ENCODE measurements around the gene AGTRAP.

AGTRAP gene

DNA sequence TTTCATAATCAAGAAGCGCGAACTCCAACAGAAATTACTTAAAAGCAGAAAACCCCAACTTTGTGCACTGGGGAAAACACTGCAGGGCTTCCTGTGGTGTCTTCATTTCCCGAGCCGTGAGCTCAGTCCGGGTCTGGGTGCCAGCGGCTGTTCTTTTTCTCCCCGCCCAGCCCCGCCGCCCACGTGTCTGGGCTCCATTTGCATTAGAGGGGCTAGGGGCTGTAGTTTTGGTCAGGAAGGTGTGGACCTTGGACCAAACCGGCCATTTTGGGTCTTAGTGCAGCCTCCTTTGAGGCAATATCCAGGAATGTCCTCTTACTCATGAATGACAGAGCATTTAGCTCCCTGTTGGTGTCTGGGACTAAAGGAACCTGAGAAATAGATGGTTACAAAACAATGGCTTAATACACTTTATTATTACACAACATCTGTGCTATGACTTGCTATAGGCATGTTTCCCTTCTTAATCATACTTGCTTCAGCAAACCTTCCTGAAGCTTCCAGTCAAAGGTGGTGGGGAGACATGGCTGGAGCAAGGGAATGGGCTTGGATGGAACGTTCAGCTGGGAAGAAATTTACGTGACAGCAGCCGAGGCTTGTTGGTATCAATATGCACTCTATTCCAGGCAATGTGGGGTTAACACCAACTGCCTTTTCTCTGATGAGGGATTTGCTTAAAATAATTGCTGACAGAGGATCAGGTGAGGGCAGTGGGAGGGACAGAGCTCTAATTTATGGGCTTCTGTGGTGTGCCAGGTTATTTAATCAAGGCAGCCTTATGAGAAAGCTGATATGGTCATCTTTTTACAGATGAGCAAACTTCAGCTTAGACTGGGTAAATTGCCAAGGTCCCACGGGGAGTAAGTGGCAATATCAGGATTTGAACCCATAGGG lies 1.1 kb downstream of the AGTRAP start:
- DNase-seq (ENCODE audit: low read depth): peak; percentile 88

GRCh38 chr1:11738096-11738495 lies 2.2 kb downstream of the AGTRAP start:
- DNase-seq (ENCODE audit: low read depth): no peak

DNA sequence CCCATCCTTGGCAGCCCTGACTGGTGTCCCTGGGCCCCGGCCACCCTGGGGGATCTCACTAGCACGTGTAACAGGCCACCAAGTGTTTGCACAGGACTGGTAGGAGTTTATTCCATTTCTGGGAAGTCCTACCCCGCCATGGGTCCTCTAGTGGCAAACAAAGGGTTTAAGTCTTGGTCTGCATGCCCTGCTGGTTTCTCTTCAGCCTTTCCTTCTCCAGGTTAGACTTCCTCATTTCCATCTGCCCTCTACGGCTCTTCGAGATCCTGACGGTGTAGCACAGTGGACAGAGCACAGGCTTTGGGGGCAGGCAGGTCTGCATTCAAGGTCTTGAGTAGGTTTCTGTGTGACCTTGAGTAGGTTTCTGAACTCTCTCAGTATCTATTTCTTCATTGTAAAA lies 2.8 kb downstream of the AGTRAP start:
- DNase-seq (ENCODE audit: low read depth): no peak

GRCh38 chr1:11740258-11741192 lies 4.6 kb downstream of the AGTRAP start:
- peak; percentile 25 for DNase-seq (ENCODE audit: low read depth)

GRCh38 chr1:11741482-11741881 lies 5.5 kb downstream of the AGTRAP start:
- DNase-seq (ENCODE audit: low read depth): no peak

GRCh38 chr1:11741919-11742558 lies 6.1 kb downstream of the AGTRAP start:
- no peak for DNase-seq (ENCODE audit: low read depth)

DNA sequence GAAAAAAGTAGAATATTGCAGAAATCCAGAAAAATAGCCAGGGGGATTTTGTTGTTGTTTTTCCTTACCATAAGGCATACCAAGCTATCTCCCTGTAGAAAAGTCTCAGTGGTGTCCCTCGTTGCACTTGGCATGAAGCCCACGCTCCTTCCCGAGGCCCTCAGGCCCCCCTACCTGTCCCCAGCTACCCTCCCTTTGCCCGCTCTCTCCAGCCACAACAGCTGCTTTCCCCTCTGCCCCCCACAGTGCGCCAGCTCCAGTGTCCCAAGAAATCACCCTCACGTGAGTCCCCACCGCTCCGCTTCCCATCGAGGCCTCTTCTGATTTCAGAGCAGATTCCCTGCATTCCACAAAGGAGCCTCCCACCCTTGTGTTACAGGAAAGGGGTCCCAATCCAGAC lies 8.4 kb downstream of the AGTRAP start:
- no peak for DNase-seq (ENCODE audit: low read depth)

- peak; percentile 45 for DNase-seq (ENCODE audit: low read depth)
Observed at GRCh38 chr1:11746092-11746491, 10.2 kb downstream of the AGTRAP start.

- no peak for DNase-seq (ENCODE audit: low read depth)
Observed at GRCh38 chr1:11746795-11747487, 11.0 kb downstream of the AGTRAP start.

DNA sequence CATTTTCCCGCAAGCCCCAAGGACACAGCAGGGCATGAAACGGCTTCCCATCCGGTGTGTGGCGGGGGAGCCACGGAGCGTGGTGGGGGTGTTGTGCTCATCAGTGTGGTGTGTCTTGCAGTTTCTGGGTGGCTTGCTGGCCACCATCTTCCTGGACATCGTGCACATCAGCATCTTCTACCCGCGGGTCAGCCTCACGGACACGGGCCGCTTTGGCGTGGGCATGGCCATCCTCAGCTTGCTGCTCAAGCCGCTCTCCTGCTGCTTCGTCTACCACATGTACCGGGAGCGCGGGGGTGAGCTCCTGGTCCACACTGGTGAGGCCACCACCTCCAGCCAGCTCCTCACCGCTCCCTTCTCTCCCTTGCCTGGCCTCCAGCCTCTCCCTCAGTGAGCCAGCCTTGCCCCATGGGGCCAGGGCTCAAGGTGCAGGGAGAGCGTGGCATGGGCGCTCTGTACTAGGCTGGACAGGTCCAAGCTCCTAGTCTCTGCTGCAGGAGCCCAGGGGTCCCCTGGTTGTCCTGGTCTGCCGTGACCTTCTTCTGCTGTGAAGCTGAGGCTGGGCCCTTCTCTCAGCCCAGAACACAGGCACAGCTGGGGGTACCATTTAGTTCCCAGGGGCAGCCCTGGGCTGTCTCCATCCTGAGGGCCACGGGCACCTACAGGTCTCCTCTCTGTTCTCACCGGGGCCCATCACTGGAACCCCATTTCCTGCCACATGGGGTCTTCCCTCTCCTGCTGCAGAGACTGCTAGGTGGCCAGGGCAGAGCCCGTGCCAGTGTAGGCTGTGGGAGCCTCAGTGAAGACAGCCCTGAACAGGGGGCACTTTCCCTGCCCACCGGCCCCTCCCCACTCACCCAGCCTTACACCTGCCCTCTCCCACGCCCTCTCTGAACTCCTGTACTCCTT lies 12.6 kb downstream of the AGTRAP start:
- no peak for DNase-seq (ENCODE audit: low read depth)

DNA sequence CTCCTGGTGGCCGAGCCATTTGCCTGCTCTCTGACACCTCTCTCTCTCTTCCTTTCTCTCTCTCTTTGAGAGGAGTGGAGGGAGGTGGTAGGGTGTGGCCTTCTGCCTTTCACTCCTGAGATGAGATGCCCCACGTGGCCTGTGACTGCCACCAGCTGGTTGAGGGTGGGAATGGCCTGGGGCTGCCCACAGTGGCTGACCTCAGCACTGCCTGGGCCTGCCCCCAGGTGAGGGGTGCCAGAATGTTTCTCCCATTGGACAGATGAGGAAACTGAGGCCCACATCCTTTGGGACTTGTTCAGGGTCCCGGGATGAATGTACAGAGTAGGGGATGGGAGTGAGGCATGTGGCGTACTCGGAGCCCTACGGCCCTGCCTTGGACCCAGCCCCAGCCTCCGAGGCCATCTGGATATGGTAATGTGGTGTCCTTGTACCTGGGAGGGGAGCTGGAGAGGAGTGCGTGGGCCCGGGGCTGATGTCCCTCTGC lies 13.3 kb downstream of the AGTRAP start:
- DNase-seq (ENCODE audit: low read depth): peak; percentile 61

DNA sequence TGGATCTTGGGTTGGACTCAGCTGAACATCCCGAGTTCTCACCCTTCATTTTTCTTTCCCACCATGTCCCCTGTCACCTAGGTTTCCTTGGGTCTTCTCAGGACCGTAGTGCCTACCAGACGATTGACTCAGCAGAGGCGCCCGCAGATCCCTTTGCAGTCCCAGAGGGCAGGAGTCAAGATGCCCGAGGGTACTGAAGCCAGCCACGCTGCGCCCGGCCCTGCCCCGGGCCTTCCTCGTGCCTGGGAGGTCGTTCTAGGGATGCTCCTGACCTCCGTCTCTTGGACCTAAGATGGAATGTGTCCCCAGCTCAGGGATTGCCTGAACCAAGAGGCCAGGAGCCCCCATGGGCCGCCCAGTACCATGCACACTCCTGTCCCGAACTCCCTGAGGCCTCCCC lies 14.1 kb downstream of the AGTRAP start:
- DNase-seq (ENCODE audit: low read depth): no peak

- no peak for DNase-seq (ENCODE audit: low read depth)
Observed at GRCh38 chr1:11751087-11751486, 15.2 kb downstream of the AGTRAP start.

- DNase-seq (ENCODE audit: low read depth): no peak
Observed at GRCh38 chr1:11752359-11753088, 16.6 kb downstream of the AGTRAP start.

- DNase-seq (ENCODE audit: low read depth): no peak
Observed at GRCh38 chr1:11753555-11754208, 17.7 kb downstream of the AGTRAP start.

- no peak for DNase-seq (ENCODE audit: low read depth)
Observed at GRCh38 chr1:11757047-11757446, 21.1 kb downstream of the AGTRAP start.

DNA sequence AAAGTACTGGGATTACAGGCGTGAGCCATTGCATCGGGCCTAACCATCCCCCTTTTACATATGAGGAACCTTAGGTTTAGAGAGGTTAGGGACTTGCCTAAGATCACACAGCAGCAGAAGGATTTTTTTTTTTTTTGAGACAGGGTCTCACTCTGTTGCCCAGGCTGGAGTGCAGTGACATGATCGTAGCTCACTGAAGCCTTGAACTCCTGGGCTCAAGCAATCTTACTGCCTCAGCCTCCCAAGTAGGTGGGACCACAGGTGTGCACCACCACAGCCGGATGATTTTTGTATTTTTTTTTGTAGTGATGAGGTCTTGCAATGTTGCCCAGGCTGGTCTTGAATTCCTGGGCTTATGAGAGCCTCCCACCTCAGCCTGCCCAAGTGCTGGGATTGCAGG lies 23.9 kb downstream of the AGTRAP start:
- DNase-seq (ENCODE audit: low read depth): no peak

DNA sequence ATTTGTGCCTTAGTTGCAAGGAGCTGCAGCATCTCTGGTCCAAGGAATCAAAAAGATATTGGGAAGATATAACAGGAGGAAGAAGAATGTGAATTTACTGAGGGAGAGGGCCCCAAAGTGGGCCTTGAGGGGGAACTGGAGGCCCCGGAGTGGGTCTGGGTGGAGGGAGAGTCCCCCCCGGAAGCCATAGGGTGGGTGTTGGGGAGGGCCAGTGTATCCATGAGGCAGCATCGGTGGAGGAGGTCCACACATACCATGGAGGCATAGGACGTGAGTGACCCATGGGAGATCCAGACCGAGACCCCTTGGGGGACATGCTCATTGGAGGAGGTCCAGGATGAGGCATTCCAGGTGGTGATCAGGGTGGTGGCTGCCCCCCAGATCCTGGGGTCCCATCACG lies 25.3 kb downstream of the AGTRAP start:
- no peak for DNase-seq (ENCODE audit: low read depth)

- DNase-seq (ENCODE audit: low read depth): no peak
Observed at GRCh38 chr1:11761988-11762406, 26.1 kb downstream of the AGTRAP start, which contains the start of gene C1orf167. Gene C1orf167, plus strand, starts transcription at chr1:11762193. Its CDS starts 2,208 bp downstream, at chr1:11764401.
